HCT116 (cell line): ENCODE data around the gene THEM4. TPM values are rescaled to one million over a fixed set of nuclear protein-coding genes. Genes with fewer than 3 reads are reported as not detected.
"Not testable (repeated sequence)": the region's sequence is repeated elsewhere in the genome, so short reads cannot be mapped to it uniquely, and the experiment has no call there.

Experiments used
- ATAC-seq: fragments of 200-7000 bp; cut with Tn5 transposase; 2 replicates; pipeline ENCODE4 v1.9.1; 2020; ENCODE audit warnings: mild to moderate bottlenecking, moderate library complexity
- BruUV-seq: library from RNA; stranded (reverse); fragments of 400-500 nt; replicated peaks from 2 replicates; lab custom pipeline; 2021; lab: Mats Ljungman, UMichigan
- CTCF ChIA-PET: fragments of 300-600 bp; sonication (Branson Sonifier 250); formaldehyde crosslinking; loops from one replicate; lab custom pipeline; 2021; ENCODE audit warnings: antibody characterized with exemption; lab: Charles Lee
- POLR2A ChIA-PET: fragments of 300-600, 350-600 bp; sonication (Branson Sonifier 250); formaldehyde crosslinking; loops from one replicate; lab custom pipeline; 2021; ENCODE audit warnings: antibody characterized with exemption; lab: Charles Lee
- RAD21 ChIA-PET, 2 experiments: fragments of 300-600 bp; sonication (Branson Sonifier 250); formaldehyde crosslinking; loops; one replicate each; lab custom pipeline; 2023; ENCODE audit warnings: low total read pairs in 2 of 2; ENCODE audit not compliant: uncharacterized antibody in 2 of 2, unreplicated experiment in 2 of 2, low non-redundant PET in 1 of 2; lab: Charles Lee
- DNase-seq: peaks from one replicate; pipeline ENCODE4 v3.0.0-alpha.2; 2010; ENCODE audit warnings: low read depth, low spot score
- H2AFZ ChIP-seq: fragments of 200-600 bp; shearing (Covaris generic), sonication (generic); 2 replicates; pipeline ENCODE4 v1.6.1; 2017; ENCODE audit warnings: low read depth, mixed run types, mixed read lengths, antibody characterized with exemption, low read length; ENCODE audit not compliant: poor library complexity, severe bottlenecking
- H3K27ac ChIP-seq: 2 replicates; pipeline ENCODE4 v1.5.1; 2012; ENCODE audit warnings: low read depth, low read length
- H3K27me3 ChIP-seq: fragments of 200-600 bp; sonication (generic); 2 replicates; pipeline ENCODE4 v1.6.1; 2016; ENCODE audit warnings: mixed run types, low read length, mixed read lengths; ENCODE audit not compliant: insufficient read depth
- H3K36me3 ChIP-seq, 2 experiments: fragments of 200-500 bp in 1 of 2; fragments of 200-600 bp in 1 of 2; sonication (Bioruptor generic) in 1 of 2; sonication (generic) in 1 of 2; 2 replicates each; pipeline versions ENCODE4 v1.5.1 to v1.6.1; 2014 to 2016; ENCODE audit warnings: low read length in 2 of 2, inconsistent platforms in 1 of 2, mixed read lengths in 1 of 2, mixed run types in 1 of 2; ENCODE audit not compliant: insufficient read depth in 2 of 2, control insufficient read depth in 1 of 2
- H3K4me1 ChIP-seq, 2 experiments: fragments of 200-600 bp in 1 of 2; sonication (generic) in 1 of 2; 2 replicates each; pipeline versions ENCODE4 v1.5.1 to v1.6.1; 2012 to 2017; ENCODE audit warnings: low read length in 2 of 2, inconsistent platforms in 1 of 2, mild to moderate bottlenecking in 1 of 2, mixed read lengths in 1 of 2, mixed run types in 1 of 2, moderate library complexity in 1 of 2; ENCODE audit not compliant: insufficient read depth in 2 of 2, control insufficient read depth in 1 of 2
- H3K4me2 ChIP-seq: fragments of 200-600 bp; sonication (generic); 2 replicates; pipeline ENCODE4 v1.6.1; 2017; ENCODE audit warnings: mixed run types, low read length, mixed read lengths
- H3K4me3 ChIP-seq, 2 experiments: fragments of 200-600 bp in 1 of 2; sonication (generic) in 1 of 2; replicated peaks in 1 of 2; 2 replicates each; pipeline ENCODE4 v1.5.1; 2011 to 2016; ENCODE audit warnings: low read length in 2 of 2, control low read depth in 1 of 2, low read depth in 1 of 2, mild to moderate bottlenecking in 1 of 2, mixed read lengths in 1 of 2, mixed run types in 1 of 2
- H3K79me2 ChIP-seq: fragments of 200-600 bp; sonication (generic); 2 replicates; pipeline ENCODE4 v1.6.1; 2017; ENCODE audit warnings: mild to moderate bottlenecking, mixed run types, low read length, moderate library complexity, mixed read lengths; ENCODE audit not compliant: insufficient read depth
- H3K9ac ChIP-seq: fragments of 200-600 bp; sonication (generic); 2 replicates; pipeline ENCODE4 v1.6.1; 2016; ENCODE audit warnings: low read length, mixed read lengths
- H3K9me2 ChIP-seq: fragments of 200-600 bp; sonication (generic), shearing (Covaris generic); 2 replicates; pipeline ENCODE4 v1.6.1; 2017; ENCODE audit warnings: mixed run types, mild to moderate bottlenecking, moderate library complexity; ENCODE audit not compliant: insufficient read depth
- H3K9me3 ChIP-seq, 2 experiments: fragments of 200-500 bp in 1 of 2; fragments of 200-600 bp in 1 of 2; sonication (Bioruptor generic) in 1 of 2; sonication (generic) in 1 of 2; 2 replicates each; pipeline ENCODE4 v1.6.1; 2014 to 2017; ENCODE audit warnings: low read length in 2 of 2, mixed read lengths in 2 of 2, inconsistent platforms in 1 of 2, low read depth in 1 of 2, mild to moderate bottlenecking in 1 of 2, mixed run types in 1 of 2, moderate library complexity in 1 of 2; ENCODE audit not compliant: control insufficient read depth in 1 of 2, insufficient read depth in 1 of 2
- H4K20me1 ChIP-seq: fragments of 200-600 bp; sonication (generic), shearing (Covaris generic); 2 replicates; pipeline ENCODE4 v1.6.1; 2017; ENCODE audit warnings: mixed run types, mild to moderate bottlenecking, moderate library complexity; ENCODE audit not compliant: insufficient read depth
- SIN3A ChIP-seq: IDR thresholded peaks from 2 replicates; pipeline ENCODE4 v1.6.1; 2012; ENCODE audit warnings: low read depth
- intact Hi-C: fragments of 100-400 bp; cut with micrococcal nuclease; formaldehyde crosslinking; loops from 2 replicates; pipeline ENCODE4 v1.10.0; 2022
- total RNA-seq: library from RNA; stranded (reverse); gene quantifications from one replicate; pipeline ENCODE4 v1.2.1, GENCODE V29; 2021; ENCODE audit not compliant: unreplicated experiment

The THEM4 gene
- total RNA-seq, 1 experiment from 2014 or later = 17.0 TPM

DNA sequence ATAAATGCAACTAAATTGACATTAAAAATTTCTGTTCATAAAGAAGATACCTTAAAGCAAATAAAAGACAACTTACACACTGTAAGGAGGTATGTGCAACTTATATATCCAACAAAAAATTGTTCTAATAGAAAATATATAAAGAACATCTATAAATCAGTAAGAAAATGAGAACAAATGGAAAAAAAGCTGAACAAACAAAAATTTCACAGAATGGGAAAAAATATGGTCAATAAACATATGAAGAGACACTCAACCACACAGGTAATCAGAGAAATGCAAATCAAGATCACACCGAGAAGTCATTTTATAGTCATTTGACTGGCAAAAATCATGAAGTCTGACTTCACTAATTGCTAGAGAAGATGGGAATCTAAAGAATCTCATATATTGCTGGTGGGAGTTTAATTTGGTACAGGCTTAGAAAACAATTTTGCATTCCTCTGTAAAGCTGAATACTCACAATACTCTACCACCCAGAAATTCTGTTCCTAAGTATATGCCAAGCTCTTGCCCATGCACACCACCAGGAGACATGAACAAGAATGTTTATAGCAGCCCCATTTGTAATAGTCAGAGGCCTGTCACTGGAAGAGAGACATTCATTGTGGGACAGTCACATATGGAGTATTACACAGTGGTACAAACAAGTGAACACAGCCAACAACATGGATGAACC lies 33.8 kb downstream of the THEM4 start:
- Histone ChIP-seq H3K79me2 (no peaks in the 10 kb centered on the region), H3K27ac (no peak overlapping the region), H3K9ac (no peak overlapping the region), H3K27me3 (no peaks in the 10 kb centered on the region), H3K9me3 (no peaks in the 10 kb centered on the region), H4K20me1 (no peaks in the 10 kb centered on the region; the same call in 1 of the 2 replicates), H3K4me2 (no peak overlapping the region)
- POLR2A ChIA-PET = no interaction called here
- BruUV-seq = no TSS peak
- TF ChIP-seq SIN3A = no peak
- TF ChIP-seq, all 23 proteins: peak for 0
- Histone ChIP-seq H3K36me3 (no peaks in the 10 kb centered on the region), H3K4me1 (no peaks in the 10 kb centered on the region), H3K4me3 (no peak overlapping the region), H2AFZ (no peak overlapping the region), H3K9me2 (no peaks in the 10 kb centered on the region)
- ATAC-seq (no peak), DNase-seq (no peak)
- CTCF ChIA-PET = no interaction called here
- intact Hi-C loops = no loop called here
- RAD21 ChIA-PET = interaction anchor here in 1 of 2 experiments (0.7 kb wide), 1 partner anchor 155 kb away, joined by 5 read pairs; the partner anchor contains the start of gene RIIAD1

DNA sequence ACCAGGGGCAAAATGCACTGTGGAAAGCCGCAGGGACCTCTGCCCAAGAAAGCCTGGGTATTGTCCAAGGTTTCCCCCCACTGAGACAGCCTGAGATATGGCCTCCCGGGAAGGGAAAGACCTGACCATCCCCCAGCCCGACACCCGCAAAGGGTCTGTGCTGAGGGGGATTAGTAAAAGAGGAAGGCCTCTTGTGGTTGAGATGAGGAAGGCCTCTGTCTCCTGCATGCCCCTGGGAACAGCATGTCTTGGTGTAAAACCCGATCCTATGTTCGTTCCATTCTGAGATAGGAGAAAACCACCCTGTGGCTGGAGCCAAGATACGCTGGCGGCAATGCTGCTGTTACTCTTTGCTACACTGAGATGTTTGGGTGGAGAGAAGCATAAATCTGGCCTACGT lies 36.5 kb downstream of the THEM4 start:
- H3K9ac ChIP-seq, CTCF ChIA-PET, H4K20me1 ChIP-seq, ATAC-seq, RAD21 ChIA-PET, H3K9me3 ChIP-seq, H3K79me2 ChIP-seq, H3K36me3 ChIP-seq, POLR2A ChIA-PET, intact Hi-C loops, H3K4me1 ChIP-seq, H2AFZ ChIP-seq, H3K27ac ChIP-seq, BruUV-seq, H3K4me2 ChIP-seq, DNase-seq, H3K4me3 ChIP-seq, H3K9me2 ChIP-seq, H3K27me3 ChIP-seq: not testable (repeated sequence)
